AG04449 (cell line): Measurements from ENCODE around the gene TIGAR.

ENCODE experiments used
- CTCF ChIA-PET: fragments of 350-600 bp; formaldehyde crosslinking; extraction: SDS; loops from one replicate; lab custom pipeline; 2021; ENCODE audit warnings: antibody characterized with exemption; lab: Yijun Ruan, JAX
- POLR2A ChIA-PET: fragments of 400-600, 350-600 bp; formaldehyde crosslinking; extraction: SDS; loops from one replicate; lab custom pipeline; 2020; ENCODE audit warnings: antibody characterized with exemption, inconsistent platforms; lab: Yijun Ruan, JAX
- DNase-seq: peaks from one replicate; pipeline ENCODE4 v3.0.0-alpha.2; 2010; ENCODE audit warnings: low read depth, low spot score
- H3K4me3 ChIP-seq: 2 replicates; pipeline ENCODE4 v1.5.1; 2011; ENCODE audit warnings: low read depth, mild to moderate bottlenecking, control low read depth, low read length
- TF ChIP-seq, protein P1 (sequence below): IDR thresholded peaks from one replicate; pipeline ENCODE4 v1.5.1; 2011; ENCODE audit warnings: mild to moderate bottlenecking, moderate library complexity, low read length, control low read depth, inconsistent platforms; ENCODE audit not compliant: insufficient read depth; ENCODE audit errors: missing control alignments

TIGAR gene

DNA sequence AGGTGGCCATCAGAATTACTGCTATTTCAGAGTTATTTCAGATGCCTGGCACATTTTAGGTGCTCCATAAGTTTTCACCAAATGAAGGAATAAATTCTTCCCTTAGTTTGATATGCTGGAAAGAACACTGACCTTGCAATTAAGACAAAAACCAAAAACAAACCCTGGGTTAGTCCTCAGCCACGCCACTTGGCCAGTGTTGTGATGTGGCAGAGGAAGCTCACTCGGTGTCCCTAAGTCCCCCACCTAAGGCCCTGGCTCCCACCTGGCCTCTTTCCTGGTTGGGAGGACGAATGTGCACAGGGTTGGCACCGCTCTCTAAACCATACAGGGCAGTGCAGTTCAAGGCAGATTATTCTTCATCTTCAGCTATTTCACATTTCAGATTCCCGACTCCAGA lies 72.2 kb downstream of the TIGAR start:
- CTCF ChIA-PET: interaction anchor here (1.1 kb wide), 1 partner anchor 28 kb away, joined by 3 read pairs; no protein-coding TSS in a partner anchor
- POLR2A ChIA-PET: no interaction called here
- no peak overlapping the region for H3K4me3 ChIP-seq
- TF ChIP-seq, protein P1, sequence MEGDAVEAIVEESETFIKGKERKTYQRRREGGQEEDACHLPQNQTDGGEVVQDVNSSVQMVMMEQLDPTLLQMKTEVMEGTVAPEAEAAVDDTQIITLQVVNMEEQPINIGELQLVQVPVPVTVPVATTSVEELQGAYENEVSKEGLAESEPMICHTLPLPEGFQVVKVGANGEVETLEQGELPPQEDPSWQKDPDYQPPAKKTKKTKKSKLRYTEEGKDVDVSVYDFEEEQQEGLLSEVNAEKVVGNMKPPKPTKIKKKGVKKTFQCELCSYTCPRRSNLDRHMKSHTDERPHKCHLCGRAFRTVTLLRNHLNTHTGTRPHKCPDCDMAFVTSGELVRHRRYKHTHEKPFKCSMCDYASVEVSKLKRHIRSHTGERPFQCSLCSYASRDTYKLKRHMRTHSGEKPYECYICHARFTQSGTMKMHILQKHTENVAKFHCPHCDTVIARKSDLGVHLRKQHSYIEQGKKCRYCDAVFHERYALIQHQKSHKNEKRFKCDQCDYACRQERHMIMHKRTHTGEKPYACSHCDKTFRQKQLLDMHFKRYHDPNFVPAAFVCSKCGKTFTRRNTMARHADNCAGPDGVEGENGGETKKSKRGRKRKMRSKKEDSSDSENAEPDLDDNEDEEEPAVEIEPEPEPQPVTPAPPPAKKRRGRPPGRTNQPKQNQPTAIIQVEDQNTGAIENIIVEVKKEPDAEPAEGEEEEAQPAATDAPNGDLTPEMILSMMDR: no peak
- DNase-seq: no peak

DNA sequence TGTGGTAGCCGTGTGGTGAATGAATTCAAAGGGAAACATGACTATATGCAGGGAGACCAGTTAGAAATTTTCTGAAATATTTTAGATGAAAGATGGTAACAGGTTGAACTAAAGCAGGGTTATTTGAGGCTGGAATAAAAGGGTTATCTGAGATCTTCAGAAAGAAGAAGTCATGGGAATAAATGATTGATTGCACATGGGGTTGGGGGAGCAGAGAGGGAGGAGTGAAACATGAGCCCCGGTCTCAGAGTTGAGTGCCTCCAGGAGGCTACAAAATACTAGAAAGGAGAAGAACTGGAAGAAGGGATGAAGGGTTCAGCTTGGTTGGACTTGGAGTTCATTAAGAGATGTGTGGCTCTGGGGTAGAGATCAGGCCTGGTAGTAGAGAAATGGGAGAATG lies 74.8 kb downstream of the TIGAR start:
- TF ChIP-seq, protein P1: no peak
- H3K4me3 ChIP-seq: no peak overlapping the region
- ChIA-PET POLR2A (no interaction called here), CTCF (no interaction called here)
- DNase-seq: no peak

DNA sequence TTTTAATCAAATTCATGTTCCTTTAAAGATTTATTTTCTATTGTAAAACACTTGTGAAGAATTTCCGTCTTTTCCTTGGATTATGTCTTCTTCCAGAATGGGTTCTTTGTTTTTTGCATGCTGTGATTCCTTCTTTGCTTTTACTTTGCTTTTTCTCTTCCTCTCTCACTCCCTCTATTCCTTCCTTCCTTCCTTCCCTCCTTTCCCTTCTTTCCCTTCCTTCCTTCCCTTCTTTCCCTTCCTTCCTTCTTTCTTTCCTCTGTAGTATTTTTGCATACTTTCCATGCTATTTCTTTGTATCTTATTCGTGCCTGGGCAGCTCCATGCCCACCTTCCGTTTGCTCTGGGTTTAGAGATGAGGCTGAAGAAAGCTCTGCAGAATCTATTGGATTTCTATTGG lies 80.1 kb downstream of the TIGAR start:
- no peak for DNase-seq
- H3K4me3 ChIP-seq: no peak overlapping the region
- POLR2A ChIA-PET: no interaction called here
- CTCF ChIA-PET: interaction anchor here (1.5 kb wide), 1 partner anchor 21 kb away, joined by 5 read pairs; no protein-coding TSS in a partner anchor
- TF ChIP-seq, protein P1: no peak

DNA sequence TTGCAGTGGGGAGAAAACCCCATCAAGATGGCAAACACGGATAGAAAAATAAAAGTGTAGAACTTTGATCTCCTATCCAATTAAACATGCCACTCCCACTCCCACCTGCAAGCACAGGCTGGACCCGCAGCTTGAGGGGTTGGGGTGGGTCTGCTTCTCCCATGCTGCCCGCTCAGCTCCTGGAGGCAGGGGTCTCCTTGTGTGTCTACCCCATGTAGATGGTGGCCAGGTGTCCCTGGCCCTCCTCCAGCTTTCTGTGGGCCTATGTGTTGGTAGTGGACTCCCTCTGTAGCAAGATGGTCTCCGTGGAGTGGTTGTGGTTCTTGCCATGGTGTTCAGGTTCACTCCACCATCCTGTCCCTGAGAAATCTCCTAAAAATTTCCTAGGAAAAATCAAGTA lies 82.0 kb downstream of the TIGAR start:
- ChIA-PET CTCF (interaction anchor here (1.1 to 2.0 kb wide), 2 partner anchors 18 to 95 kb away, joined by 3 to 5 read pairs; no protein-coding TSS in a partner anchor), POLR2A (no interaction called here)
- no peak for DNase-seq
- TF ChIP-seq, protein P1: no peak
- no peak overlapping the region for H3K4me3 ChIP-seq
